Measurements from ENCODE around the gene LYVE1.
"Not testable (repeated sequence)": the region's sequence is repeated elsewhere in the genome, so short reads cannot be mapped to it uniquely, and the experiment has no call there.

The LYVE1 gene

DNA sequence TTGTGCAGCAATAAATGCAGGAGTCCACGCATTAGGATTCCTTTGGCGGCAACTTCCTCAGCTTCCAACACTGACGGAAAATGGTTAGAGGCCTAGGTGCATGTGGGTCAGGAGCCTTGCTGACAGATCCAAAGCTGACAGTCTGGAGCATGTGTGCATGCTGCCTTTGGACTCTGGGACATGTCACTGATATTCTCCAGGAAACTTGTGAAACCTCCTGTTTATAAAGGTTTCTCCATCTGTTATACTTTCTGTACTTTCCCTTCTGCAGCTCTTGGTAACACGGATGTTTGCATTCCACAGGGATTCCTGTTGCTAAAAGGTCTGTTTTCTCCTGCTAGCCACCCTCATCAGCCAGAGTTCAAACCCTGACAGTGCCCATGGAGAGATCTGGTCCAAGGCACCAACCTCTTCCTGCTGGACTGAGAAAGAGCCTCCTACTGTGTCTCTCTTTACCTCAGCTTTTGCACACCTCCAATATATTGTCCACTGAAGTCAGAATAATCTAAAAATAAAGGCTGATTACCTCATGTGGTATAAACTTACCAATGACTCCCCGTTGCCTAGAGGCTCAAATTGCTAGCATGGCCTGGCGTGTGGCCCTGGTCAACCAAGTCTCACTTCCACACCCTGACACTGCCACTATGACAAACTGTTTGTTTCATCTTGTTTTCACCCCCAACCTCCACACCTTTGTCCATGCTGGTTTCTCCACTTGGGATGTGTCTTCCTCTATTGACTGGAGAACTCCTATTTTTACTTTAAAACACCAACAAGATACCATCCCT lies 31.1 kb upstream of the LYVE1 start:
- no peaks in the 10 kb centered on the region for H3K79me2 ChIP-seq (ENCODE audit: control insufficient read depth, insufficient read depth, low read length)
- no peaks in the 10 kb centered on the region for H3K27me3 ChIP-seq (ENCODE audit: insufficient read depth, low read length, poor library complexity)
- H3K27ac ChIP-seq (ENCODE audit: low read depth, low read length), result no peak overlapping the region
- H4K8ac ChIP-seq (ENCODE audit: low read depth, low read length), result no peak overlapping the region
- no peak overlapping the region for H2BK120ac ChIP-seq (ENCODE audit: low read depth, low read length)
- H3K18ac ChIP-seq (ENCODE audit: low read length), result no peak overlapping the region
- H3K23ac ChIP-seq (ENCODE audit: low read length), result no peak overlapping the region
- H3K9ac ChIP-seq (ENCODE audit: low read length), result no peak overlapping the region
- no peak overlapping the region for H3K4me2 ChIP-seq (ENCODE audit: low read length)
- H3K4me1 ChIP-seq (ENCODE audit: control insufficient read depth, low read depth, low read length), result no peaks in the 10 kb centered on the region
- H3K79me1 ChIP-seq (ENCODE audit: low read length), result no peaks in the 10 kb centered on the region
- no peak overlapping the region for H2AK5ac ChIP-seq (ENCODE audit: low read length)
- H2BK5ac ChIP-seq (ENCODE audit: low read length), result no peak overlapping the region
- no CpG with 5 or more reads among the region's 6 CpGs for WGBS (ENCODE audit: extremely low coverage, insufficient coverage, low lambda C conversion rate)
- H3K4me3 ChIP-seq (ENCODE audit: low read length), result no peak overlapping the region
- no peak overlapping the region for H4K5ac ChIP-seq (ENCODE audit: low read length)
- no peak for DNase-seq
- no peak overlapping the region for H2BK15ac ChIP-seq (replicated peaks; ENCODE audit: low read depth)
- no peak overlapping the region for H3K4ac ChIP-seq (ENCODE audit: low read depth, low read length)
- H3K56ac ChIP-seq (ENCODE audit: low read length), result no peak overlapping the region
- no peaks in the 10 kb centered on the region for H3K36me3 ChIP-seq (ENCODE audit: control insufficient read depth, insufficient read depth, low read length)

DNA sequence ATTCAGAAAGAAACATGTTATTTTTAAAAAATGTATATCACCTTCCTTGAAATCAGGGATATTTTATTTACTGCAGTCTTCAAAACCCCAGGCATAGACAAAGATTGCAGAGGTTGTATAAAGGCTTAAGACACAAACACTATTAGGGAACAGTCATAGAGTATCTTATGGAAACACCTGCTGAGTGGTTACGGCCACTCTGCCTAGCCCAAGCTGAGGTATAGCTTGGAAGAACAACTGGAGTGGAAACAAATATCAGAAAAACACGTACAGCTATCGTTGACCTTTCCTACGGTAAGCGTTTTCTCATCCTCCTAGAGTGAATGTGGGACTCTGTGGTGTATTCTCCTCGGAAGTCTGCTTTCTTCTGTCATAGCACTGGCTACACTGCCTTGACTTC lies 30.4 kb upstream of the LYVE1 start:
- no peak for DNase-seq
- H4K8ac ChIP-seq (ENCODE audit: low read depth, low read length), result no peak overlapping the region
- no CpG with 5 or more reads among the region's 6 CpGs for WGBS (ENCODE audit: extremely low coverage, insufficient coverage, low lambda C conversion rate)

GRCh38 chr11:10597877-10598351 lies 29.4 kb upstream of the LYVE1 start:
- Histone ChIP-seq H3K4ac (ENCODE audit: low read depth, low read length) (no peak overlapping the region), H4K5ac (ENCODE audit: low read length) (no peak overlapping the region), H3K4me1 (ENCODE audit: control insufficient read depth, low read depth, low read length) (no peaks in the 10 kb centered on the region), H3K79me2 (ENCODE audit: control insufficient read depth, insufficient read depth, low read length) (no peaks in the 10 kb centered on the region), H3K56ac (ENCODE audit: low read length) (no peak overlapping the region), H3K4me2 (ENCODE audit: low read length) (no peak overlapping the region), H3K18ac (ENCODE audit: low read length) (no peak overlapping the region), H2BK15ac (replicated peaks; ENCODE audit: low read depth) (no peak overlapping the region), H3K27me3 (ENCODE audit: insufficient read depth, low read length, poor library complexity) (no peaks in the 10 kb centered on the region), H2AK5ac (ENCODE audit: low read length) (no peak overlapping the region), H3K36me3 (ENCODE audit: control insufficient read depth, insufficient read depth, low read length) (no peaks in the 10 kb centered on the region), H2BK5ac (ENCODE audit: low read length) (no peak overlapping the region), H4K8ac (ENCODE audit: low read depth, low read length) (no peak overlapping the region), H3K27ac (ENCODE audit: low read depth, low read length) (no peak overlapping the region), H3K23ac (ENCODE audit: low read length) (no peak overlapping the region), H3K4me3 (ENCODE audit: low read length) (no peak overlapping the region), H3K9ac (ENCODE audit: low read length) (no peak overlapping the region), H2BK120ac (ENCODE audit: low read depth, low read length) (no peak overlapping the region), H3K79me1 (ENCODE audit: low read length) (no peaks in the 10 kb centered on the region)
- DNase-seq, result no peak
- WGBS (ENCODE audit: extremely low coverage, insufficient coverage, low lambda C conversion rate), result no CpG with 5 or more reads among the region's 2 CpGs

More for the DNA sequence above, 30.4 kb upstream of the LYVE1 start:
- no peak overlapping the region for H3K4ac ChIP-seq (ENCODE audit: low read depth, low read length)
- no peak overlapping the region for H3K4me3 ChIP-seq (ENCODE audit: low read length)
- H3K36me3 ChIP-seq (ENCODE audit: control insufficient read depth, insufficient read depth, low read length), result no peaks in the 10 kb centered on the region
- H3K79me2 ChIP-seq (ENCODE audit: control insufficient read depth, insufficient read depth, low read length), result no peaks in the 10 kb centered on the region
- H2BK15ac ChIP-seq (replicated peaks; ENCODE audit: low read depth), result no peak overlapping the region
- H3K79me1 ChIP-seq (ENCODE audit: low read length), result no peaks in the 10 kb centered on the region
- H3K27ac ChIP-seq (ENCODE audit: low read depth, low read length), result no peak overlapping the region
- H3K56ac ChIP-seq (ENCODE audit: low read length), result no peak overlapping the region
- no peak overlapping the region for H3K18ac ChIP-seq (ENCODE audit: low read length)
- H2BK120ac ChIP-seq (ENCODE audit: low read depth, low read length), result no peak overlapping the region
- H4K5ac ChIP-seq (ENCODE audit: low read length), result no peak overlapping the region
- no peak overlapping the region for H2AK5ac ChIP-seq (ENCODE audit: low read length)
- no peak overlapping the region for H3K9ac ChIP-seq (ENCODE audit: low read length)
- H3K4me1 ChIP-seq (ENCODE audit: control insufficient read depth, low read depth, low read length), result no peaks in the 10 kb centered on the region
- no peak overlapping the region for H2BK5ac ChIP-seq (ENCODE audit: low read length)
- H3K23ac ChIP-seq (ENCODE audit: low read length), result no peak overlapping the region
- H3K27me3 ChIP-seq (ENCODE audit: insufficient read depth, low read length, poor library complexity), result no peaks in the 10 kb centered on the region
- H3K4me2 ChIP-seq (ENCODE audit: low read length), result no peak overlapping the region

GRCh38 chr11:10595840-10596239 lies 27.4 kb upstream of the LYVE1 start:
- H2BK15ac ChIP-seq (replicated peaks; ENCODE audit: low read depth); H2BK5ac ChIP-seq (ENCODE audit: low read length); H3K4me3 ChIP-seq (ENCODE audit: low read length); H3K4me2 ChIP-seq (ENCODE audit: low read length); H3K4ac ChIP-seq (ENCODE audit: low read depth, low read length); H3K79me2 ChIP-seq (ENCODE audit: control insufficient read depth, insufficient read depth, low read length); H4K8ac ChIP-seq (ENCODE audit: low read depth, low read length); H3K27me3 ChIP-seq (ENCODE audit: insufficient read depth, low read length, poor library complexity); H3K9ac ChIP-seq (ENCODE audit: low read length); H3K27ac ChIP-seq (ENCODE audit: low read depth, low read length); H3K36me3 ChIP-seq (ENCODE audit: control insufficient read depth, insufficient read depth, low read length); H3K56ac ChIP-seq (ENCODE audit: low read length); H3K18ac ChIP-seq (ENCODE audit: low read length); DNase-seq; H3K79me1 ChIP-seq (ENCODE audit: low read length); H4K5ac ChIP-seq (ENCODE audit: low read length); H2BK120ac ChIP-seq (ENCODE audit: low read depth, low read length); H2AK5ac ChIP-seq (ENCODE audit: low read length); H3K23ac ChIP-seq (ENCODE audit: low read length); H3K4me1 ChIP-seq (ENCODE audit: control insufficient read depth, low read depth, low read length): not testable (repeated sequence)
- no CpG with 5 or more reads among the region's 2 CpGs for WGBS (ENCODE audit: extremely low coverage, insufficient coverage, low lambda C conversion rate)

- no peak overlapping the region for H3K56ac ChIP-seq (ENCODE audit: low read length)
- H3K4me2 ChIP-seq (ENCODE audit: low read length), result no peak overlapping the region
- H3K27me3 ChIP-seq (ENCODE audit: insufficient read depth, low read length, poor library complexity), result no peaks in the 10 kb centered on the region
- no peaks in the 10 kb centered on the region for H3K79me2 ChIP-seq (ENCODE audit: control insufficient read depth, insufficient read depth, low read length)
- H2BK120ac ChIP-seq (ENCODE audit: low read depth, low read length), result no peak overlapping the region
- no peak overlapping the region for H4K8ac ChIP-seq (ENCODE audit: low read depth, low read length)
- H3K27ac ChIP-seq (ENCODE audit: low read depth, low read length), result no peak overlapping the region
- H3K23ac ChIP-seq (ENCODE audit: low read length), result no peak overlapping the region
- H3K4me3 ChIP-seq (ENCODE audit: low read length), result no peak overlapping the region
- no peaks in the 10 kb centered on the region for H3K4me1 ChIP-seq (ENCODE audit: control insufficient read depth, low read depth, low read length)
- H3K79me1 ChIP-seq (ENCODE audit: low read length), result no peaks in the 10 kb centered on the region
- H3K36me3 ChIP-seq (ENCODE audit: control insufficient read depth, insufficient read depth, low read length), result no peaks in the 10 kb centered on the region
- no peak overlapping the region for H2BK5ac ChIP-seq (ENCODE audit: low read length)
- H2AK5ac ChIP-seq (ENCODE audit: low read length), result no peak overlapping the region
- no peak overlapping the region for H3K18ac ChIP-seq (ENCODE audit: low read length)
- no peak for DNase-seq
- H3K9ac ChIP-seq (ENCODE audit: low read length), result no peak overlapping the region
- no peak overlapping the region for H3K4ac ChIP-seq (ENCODE audit: low read depth, low read length)
- H2BK15ac ChIP-seq (replicated peaks; ENCODE audit: low read depth), result no peak overlapping the region
- no peak overlapping the region for H4K5ac ChIP-seq (ENCODE audit: low read length)
- WGBS (ENCODE audit: extremely low coverage, insufficient coverage, low lambda C conversion rate), result no CpG with 5 or more reads among the region's 4 CpGs
Measured at GRCh38 chr11:10594407-10594806, 25.9 kb upstream of the LYVE1 start.

GRCh38 chr11:10592331-10592730 lies 23.9 kb upstream of the LYVE1 start:
- no peak overlapping the region for H3K9ac ChIP-seq (ENCODE audit: low read length)
- H3K4me3 ChIP-seq (ENCODE audit: low read length), result no peak overlapping the region
- H3K23ac ChIP-seq (ENCODE audit: low read length), result no peak overlapping the region
- no peaks in the 10 kb centered on the region for H3K36me3 ChIP-seq (ENCODE audit: control insufficient read depth, insufficient read depth, low read length)
- no peak overlapping the region for H3K27ac ChIP-seq (ENCODE audit: low read depth, low read length)
- H3K56ac ChIP-seq (ENCODE audit: low read length), result no peak overlapping the region
- no peak overlapping the region for H3K4me2 ChIP-seq (ENCODE audit: low read length)
- H3K4ac ChIP-seq (ENCODE audit: low read depth, low read length), result no peak overlapping the region
- no peaks in the 10 kb centered on the region for H3K4me1 ChIP-seq (ENCODE audit: control insufficient read depth, low read depth, low read length)
- no peak overlapping the region for H2BK15ac ChIP-seq (replicated peaks; ENCODE audit: low read depth)
- WGBS (ENCODE audit: extremely low coverage, insufficient coverage, low lambda C conversion rate), result no CpG with 5 or more reads among the region's 2 CpGs
- no peaks in the 10 kb centered on the region for H3K27me3 ChIP-seq (ENCODE audit: insufficient read depth, low read length, poor library complexity)
- no peak overlapping the region for H3K18ac ChIP-seq (ENCODE audit: low read length)
- no peak overlapping the region for H4K5ac ChIP-seq (ENCODE audit: low read length)
- DNase-seq, result peak; percentile 53
- no peak overlapping the region for H2BK5ac ChIP-seq (ENCODE audit: low read length)
- H2AK5ac ChIP-seq (ENCODE audit: low read length), result no peak overlapping the region
- H3K79me1 ChIP-seq (ENCODE audit: low read length), result no peaks in the 10 kb centered on the region
- H2BK120ac ChIP-seq (ENCODE audit: low read depth, low read length), result no peak overlapping the region
- no peaks in the 10 kb centered on the region for H3K79me2 ChIP-seq (ENCODE audit: control insufficient read depth, insufficient read depth, low read length)
- H4K8ac ChIP-seq (ENCODE audit: low read depth, low read length), result no peak overlapping the region
